Endodermal cell (in vitro differentiated cells): ENCODE data around the gene STX12. TPM values are rescaled to one million over a fixed set of nuclear protein-coding genes. Genes with fewer than 3 reads are reported as not detected.
"Not testable (repeated sequence)": the region's sequence is repeated elsewhere in the genome, so short reads cannot be mapped to it uniquely, and the experiment has no call there.

Experiments used
- DNase-seq: peaks from one replicate; pipeline ENCODE4 v3.0.0-alpha.2; 2017
- H3K27ac ChIP-seq: 2 replicates; pipeline ENCODE4 v1.5.1; 2013; ENCODE audit warnings: mild to moderate bottlenecking, low read depth, low read length, moderate library complexity
- H3K27me3 ChIP-seq: 2 replicates; pipeline ENCODE4 v1.6.1; 2013; ENCODE audit warnings: mild to moderate bottlenecking, low read length, moderate library complexity; ENCODE audit not compliant: insufficient read depth, control insufficient read depth, poor library complexity, severe bottlenecking
- H3K36me3 ChIP-seq: 2 replicates; pipeline ENCODE4 v1.7.0; 2013; ENCODE audit warnings: mild to moderate bottlenecking, low read length, moderate library complexity; ENCODE audit not compliant: control insufficient read depth, insufficient read depth
- H3K4me1 ChIP-seq: one replicate; pipeline ENCODE4 v1.7.0; 2013; ENCODE audit warnings: low read length; ENCODE audit not compliant: control insufficient read depth, insufficient read depth
- H3K4me3 ChIP-seq: 2 replicates; pipeline ENCODE4 v1.5.1; 2013; ENCODE audit warnings: mild to moderate bottlenecking, low read length, moderate library complexity
- H3K9ac ChIP-seq: 2 replicates; pipeline ENCODE4 v1.6.1; 2013; ENCODE audit warnings: mild to moderate bottlenecking, low read length, moderate library complexity; ENCODE audit not compliant: poor library complexity, severe bottlenecking; ENCODE audit errors: extremely low read depth
- H3K9me3 ChIP-seq: 2 replicates; pipeline ENCODE4 v1.6.1; 2013; ENCODE audit warnings: mild to moderate bottlenecking, low read length, moderate library complexity; ENCODE audit not compliant: control insufficient read depth
- H3K27ac Mint-ChIP-seq: 2 replicates; pipeline ENCODE4 v1.8.0; 2020; ENCODE audit warnings: mixed read lengths
- H3K27me3 Mint-ChIP-seq: 2 replicates; pipeline ENCODE4 v1.8.0; 2021; ENCODE audit warnings: mild to moderate bottlenecking, mixed read lengths; ENCODE audit not compliant: insufficient read depth
- H3K36me3 Mint-ChIP-seq: 2 replicates; pipeline ENCODE4 v1.8.0; 2020; ENCODE audit warnings: low read depth, mixed read lengths
- H3K4me1 Mint-ChIP-seq: 2 replicates; pipeline ENCODE4 v1.8.0; 2020; ENCODE audit warnings: mixed read lengths
- H3K4me3 Mint-ChIP-seq: 2 replicates; pipeline ENCODE4 v1.8.0; 2020; ENCODE audit warnings: mild to moderate bottlenecking, moderate library complexity, mixed read lengths
- H3K9me3 Mint-ChIP-seq: 2 replicates; pipeline ENCODE4 v1.8.0; 2020; ENCODE audit warnings: mild to moderate bottlenecking, mixed read lengths
- WGBS, 2 experiments: methylation state at CpG; one replicate each; pipeline versions ENCODE4 v1.1.5 to v1.1.7; 2013; ENCODE audit warnings: missing lambda C conversion rate in 2 of 2, mixed read lengths in 1 of 2; ENCODE audit not compliant: insufficient coverage in 1 of 2, insufficient read length in 1 of 2; 5-methylcytosine and 5-hydroxymethylcytosine counted together
- total RNA-seq, 2 donors: library from RNA; stranded (reverse); fragmentation: NEBNext Ultra II Directional in 1 of 2; extraction: Animal tissue kit (Norgen Biotek cat#: 25700) in 1 of 2; gene quantifications; 2 replicates in 1 of 2; 3 replicates in 1 of 2; pipeline ENCODE4 v1.2.1, GENCODE V29; 2021
- TF ChIP-seq, protein P1 (sequence below): fragments of 200-600 bp; sonication (generic); conservative IDR thresholded peaks from 2 replicates; pipeline ENCODE4 v1.5.0; 2021; ENCODE audit warnings: antibody characterized with exemption, mild to moderate bottlenecking

The STX12 gene
- total RNA-seq, 2 donors from 2014 or later, result 19.5 to 23.3 TPM

DNA sequence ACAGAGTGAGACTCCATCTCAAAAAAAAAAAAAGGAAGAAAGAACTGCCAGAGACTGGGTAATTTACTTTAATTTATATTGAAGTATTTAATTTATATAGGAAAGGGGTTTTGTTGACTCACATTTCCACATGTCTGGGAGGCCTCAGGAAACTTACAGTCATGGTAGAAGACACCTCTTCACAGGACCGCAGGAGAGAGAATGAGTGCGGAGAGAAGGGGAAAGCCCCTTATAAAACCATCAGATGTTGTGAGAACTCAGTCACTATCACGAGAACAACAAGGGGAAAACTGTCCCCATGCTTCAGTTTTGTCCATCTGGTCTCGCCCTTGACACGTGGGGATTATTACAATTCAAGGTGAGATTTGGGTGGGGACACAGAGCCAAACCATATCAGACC, 31.8 kb downstream of the STX12 start:
- Mint-ChIP-seq H3K36me3 (peaks cover 51% of the 10 kb centered on the region), H3K4me1 (no peaks in the 10 kb centered on the region), H3K4me3 (no peak overlapping the region), H3K9me3 (no peaks in the 10 kb centered on the region), H3K27me3 (no peaks in the 10 kb centered on the region), H3K27ac (no peak overlapping the region)
- Histone ChIP-seq H3K4me3 (no peak overlapping the region), H3K9ac (no peak overlapping the region), H3K9me3 (no peaks in the 10 kb centered on the region), H3K27ac (no peak overlapping the region), H3K4me1 (no peaks in the 10 kb centered on the region), H3K36me3 (peaks cover 72% of the 10 kb centered on the region), H3K27me3 (no peaks in the 10 kb centered on the region)
- TF ChIP-seq, protein P1, sequence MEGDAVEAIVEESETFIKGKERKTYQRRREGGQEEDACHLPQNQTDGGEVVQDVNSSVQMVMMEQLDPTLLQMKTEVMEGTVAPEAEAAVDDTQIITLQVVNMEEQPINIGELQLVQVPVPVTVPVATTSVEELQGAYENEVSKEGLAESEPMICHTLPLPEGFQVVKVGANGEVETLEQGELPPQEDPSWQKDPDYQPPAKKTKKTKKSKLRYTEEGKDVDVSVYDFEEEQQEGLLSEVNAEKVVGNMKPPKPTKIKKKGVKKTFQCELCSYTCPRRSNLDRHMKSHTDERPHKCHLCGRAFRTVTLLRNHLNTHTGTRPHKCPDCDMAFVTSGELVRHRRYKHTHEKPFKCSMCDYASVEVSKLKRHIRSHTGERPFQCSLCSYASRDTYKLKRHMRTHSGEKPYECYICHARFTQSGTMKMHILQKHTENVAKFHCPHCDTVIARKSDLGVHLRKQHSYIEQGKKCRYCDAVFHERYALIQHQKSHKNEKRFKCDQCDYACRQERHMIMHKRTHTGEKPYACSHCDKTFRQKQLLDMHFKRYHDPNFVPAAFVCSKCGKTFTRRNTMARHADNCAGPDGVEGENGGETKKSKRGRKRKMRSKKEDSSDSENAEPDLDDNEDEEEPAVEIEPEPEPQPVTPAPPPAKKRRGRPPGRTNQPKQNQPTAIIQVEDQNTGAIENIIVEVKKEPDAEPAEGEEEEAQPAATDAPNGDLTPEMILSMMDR, result no peak
- DNase-seq, result no peak
- 96 to 100% methylated on average over 2 to 5 of the region's 5 CpGs for WGBS, 2 experiments

DNA sequence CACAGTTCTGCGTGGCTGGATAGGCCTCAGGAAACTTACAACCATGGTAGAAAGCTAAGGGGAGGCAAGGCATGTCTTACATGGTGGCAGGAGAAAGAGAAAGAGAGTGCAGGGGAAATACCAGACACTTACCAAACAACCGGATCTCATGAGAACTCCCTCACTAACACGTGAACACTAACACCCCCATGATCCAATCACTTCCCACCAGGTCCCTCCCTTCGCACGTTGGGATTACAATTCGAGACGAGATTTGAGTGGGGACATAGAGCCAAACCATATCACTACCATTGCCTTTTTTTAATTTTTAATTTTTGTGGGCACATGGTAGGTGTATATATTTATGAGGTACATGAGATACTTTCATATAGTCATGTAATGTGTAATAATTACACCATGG, 33.7 kb downstream of the STX12 start:
- H3K9me3 ChIP-seq, result no peaks in the 10 kb centered on the region
- no peaks in the 10 kb centered on the region for H3K27me3 ChIP-seq
- TF ChIP-seq, protein P1, result no peak
- H3K36me3 ChIP-seq, result peaks cover 64% of the 10 kb centered on the region
- no peak overlapping the region for H3K27ac ChIP-seq
- WGBS, 2 experiments, result 92 to 100% methylated on average over 1 to 7 of the region's 7 CpGs
- Mint-ChIP-seq H3K27me3 (no peaks in the 10 kb centered on the region), H3K4me1 (no peaks in the 10 kb centered on the region), H3K4me3 (no peak overlapping the region), H3K9me3 (no peaks in the 10 kb centered on the region), H3K36me3 (peaks cover 48% of the 10 kb centered on the region), H3K27ac (peak overlapping the region; percentile 76)
- H3K4me3 ChIP-seq, result no peak overlapping the region
- H3K4me1 ChIP-seq, result no peaks in the 10 kb centered on the region
- no peak overlapping the region for H3K9ac ChIP-seq
- DNase-seq, result no peak

DNA sequence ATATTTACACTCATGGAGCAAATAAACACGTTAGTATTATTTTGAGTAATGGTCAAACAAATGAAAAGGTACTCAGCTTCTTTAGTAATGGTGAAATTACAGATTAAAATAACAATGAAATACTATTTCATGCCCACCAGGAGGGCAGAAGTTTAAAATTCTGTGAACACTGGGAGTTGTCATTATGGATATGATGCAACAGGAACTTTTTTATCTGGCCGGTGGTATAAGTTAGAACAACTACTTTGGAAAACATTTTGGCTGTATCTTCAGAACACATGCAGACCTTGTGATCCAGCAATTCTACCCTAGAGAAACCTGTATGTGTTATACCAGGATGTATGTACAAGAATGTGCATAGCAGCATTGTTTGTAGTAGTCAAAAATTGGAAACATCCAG, 34.4 kb downstream of the STX12 start:
- peaks cover 62% of the 10 kb centered on the region for H3K36me3 ChIP-seq
- no peaks in the 10 kb centered on the region for H3K27me3 ChIP-seq
- no peaks in the 10 kb centered on the region for H3K4me1 ChIP-seq
- H3K27me3 Mint-ChIP-seq, result no peaks in the 10 kb centered on the region
- peaks cover 48% of the 10 kb centered on the region for H3K36me3 Mint-ChIP-seq
- no peak for DNase-seq
- H3K4me3 Mint-ChIP-seq, result no peak overlapping the region
- H3K4me3 ChIP-seq, result no peak overlapping the region
- no peaks in the 10 kb centered on the region for H3K9me3 Mint-ChIP-seq
- peak overlapping the region; percentile 61 for H3K27ac Mint-ChIP-seq
- no peaks in the 10 kb centered on the region for H3K4me1 Mint-ChIP-seq
- H3K9me3 ChIP-seq, result no peaks in the 10 kb centered on the region
- H3K9ac ChIP-seq, result no peak overlapping the region
- H3K27ac ChIP-seq, result no peak overlapping the region
- TF ChIP-seq, protein P1, result no peak
- WGBS, 2 experiments, result 74 to 83% methylated on average over 1 to 2 of the region's 2 CpGs

DNA sequence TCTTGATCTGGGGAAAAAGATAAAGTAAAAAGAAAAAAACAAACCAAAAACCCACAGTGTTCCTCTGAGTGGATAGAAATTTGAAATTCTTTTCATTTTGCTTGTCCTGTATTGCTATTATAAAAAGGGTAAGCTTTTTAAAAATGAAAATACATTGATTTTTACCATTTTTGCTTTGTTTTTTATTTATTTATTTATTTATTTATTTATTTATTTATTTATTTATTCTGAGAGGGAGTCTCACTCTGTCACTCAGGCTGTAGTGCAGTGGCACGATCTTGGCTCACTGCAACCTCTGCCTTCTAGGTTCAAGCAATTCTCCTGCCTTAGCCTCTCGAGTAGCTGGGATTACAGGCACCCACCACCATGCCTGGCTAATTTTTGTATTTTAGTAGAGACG, 35.1 kb downstream of the STX12 start:
- not testable (repeated sequence) for H3K27ac ChIP-seq, H3K9me3 ChIP-seq, H3K27me3 ChIP-seq, H3K4me1 ChIP-seq, DNase-seq, H3K4me1 Mint-ChIP-seq, H3K9ac ChIP-seq, H3K9me3 Mint-ChIP-seq, H3K27ac Mint-ChIP-seq, H3K4me3 ChIP-seq, H3K4me3 Mint-ChIP-seq, H3K27me3 Mint-ChIP-seq
- H3K36me3 Mint-ChIP-seq, result peaks cover 47% of the 10 kb centered on the region
- 96 to 100% methylated on average over 1 to 3 of the region's 3 CpGs for WGBS, 2 experiments
- H3K36me3 ChIP-seq, result peaks cover 62% of the 10 kb centered on the region
